ENCODE data around the gene THUMPD2. TPM values are rescaled to one million over a fixed set of nuclear protein-coding genes. Genes with fewer than 3 reads are reported as not detected.

The THUMPD2 gene
- total RNA-seq, 4 donors from 2014 or later: 9.3 to 26.7 (median 19.2) TPM

DNA sequence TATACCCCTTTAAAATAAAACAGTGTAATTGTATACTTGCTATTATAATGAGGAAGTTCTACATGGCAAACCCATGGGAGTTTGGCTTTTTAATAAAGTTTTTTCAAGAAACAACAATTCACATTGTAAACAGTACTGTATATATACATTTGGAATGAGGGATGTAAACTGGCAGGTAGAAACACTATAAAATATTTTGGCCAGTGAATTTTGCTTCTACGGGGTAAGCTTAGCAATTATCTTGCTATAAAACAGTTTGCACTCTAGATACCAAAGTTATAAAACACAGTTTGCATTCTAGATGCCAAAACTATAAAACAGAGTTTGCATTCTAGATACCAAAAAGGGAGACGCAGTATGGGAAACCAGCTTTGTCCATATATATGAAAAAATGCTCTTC is 16.6 kb downstream of the THUMPD2 start:
- whole genome bisulfite sequencing, 2 donors: 96 to 100% methylated on average over 2 of the region's 2 CpGs
- no peaks in the 10 kb centered on the region for H3K27me3 ChIP-seq
- intact Hi-C loops (cut with DNase I): no loop called here
- H3K27ac ChIP-seq: no peak overlapping the region
- TF ChIP-seq, protein P1, sequence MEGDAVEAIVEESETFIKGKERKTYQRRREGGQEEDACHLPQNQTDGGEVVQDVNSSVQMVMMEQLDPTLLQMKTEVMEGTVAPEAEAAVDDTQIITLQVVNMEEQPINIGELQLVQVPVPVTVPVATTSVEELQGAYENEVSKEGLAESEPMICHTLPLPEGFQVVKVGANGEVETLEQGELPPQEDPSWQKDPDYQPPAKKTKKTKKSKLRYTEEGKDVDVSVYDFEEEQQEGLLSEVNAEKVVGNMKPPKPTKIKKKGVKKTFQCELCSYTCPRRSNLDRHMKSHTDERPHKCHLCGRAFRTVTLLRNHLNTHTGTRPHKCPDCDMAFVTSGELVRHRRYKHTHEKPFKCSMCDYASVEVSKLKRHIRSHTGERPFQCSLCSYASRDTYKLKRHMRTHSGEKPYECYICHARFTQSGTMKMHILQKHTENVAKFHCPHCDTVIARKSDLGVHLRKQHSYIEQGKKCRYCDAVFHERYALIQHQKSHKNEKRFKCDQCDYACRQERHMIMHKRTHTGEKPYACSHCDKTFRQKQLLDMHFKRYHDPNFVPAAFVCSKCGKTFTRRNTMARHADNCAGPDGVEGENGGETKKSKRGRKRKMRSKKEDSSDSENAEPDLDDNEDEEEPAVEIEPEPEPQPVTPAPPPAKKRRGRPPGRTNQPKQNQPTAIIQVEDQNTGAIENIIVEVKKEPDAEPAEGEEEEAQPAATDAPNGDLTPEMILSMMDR (IDR thresholded peaks at IDR 0.05): no peak
- no peak for TF ChIP-seq POLR2A (IDR thresholded peaks at IDR 0.05)
- H3K4me3 ChIP-seq (replicated peaks in 1 of 3): no peak overlapping the region
- peaks cover 14 to 15% of the 10 kb centered on the region in 2 donors for H3K36me3 ChIP-seq
- H3K9me3 ChIP-seq: no peaks in the 10 kb centered on the region
- no peaks in the 10 kb centered on the region for H3K4me1 ChIP-seq
- no peak for DNase-seq

DNA sequence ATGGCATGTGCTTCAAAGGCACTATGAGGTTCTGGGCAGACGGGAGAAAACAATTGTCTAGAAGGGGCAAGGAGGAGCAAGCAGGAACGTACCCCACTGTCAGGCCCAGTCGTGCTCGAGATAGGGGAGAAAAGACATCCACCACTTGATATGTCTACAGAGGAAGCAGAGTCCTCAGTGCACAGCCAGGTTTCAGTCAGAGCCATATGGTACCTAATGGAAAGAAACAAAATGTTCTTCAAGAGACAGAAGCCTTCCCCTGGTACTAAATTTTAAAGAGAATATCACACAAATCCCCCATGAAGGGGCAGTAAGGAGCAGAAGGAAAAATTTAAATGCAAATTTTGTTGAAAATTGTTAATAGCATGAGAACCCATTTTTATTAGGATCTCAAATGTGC is 21.9 kb downstream of the THUMPD2 start:
- TF ChIP-seq POLR2A (IDR thresholded peaks at IDR 0.05): no peak
- TF ChIP-seq, protein P1 (IDR thresholded peaks at IDR 0.05): no peak
- DNase-seq: no peak
- Histone ChIP-seq H3K9me3 (no peaks in the 10 kb centered on the region), H3K4me1 (no peaks in the 10 kb centered on the region), H3K27ac (no peak overlapping the region), H3K4me3 (replicated peaks in 1 of 3) (no peak overlapping the region), H3K36me3 (peaks cover 29 to 37% of the 10 kb centered on the region in 2 donors), H3K27me3 (no peaks in the 10 kb centered on the region)
- intact Hi-C loops (cut with DNase I): no loop called here
- 93 to 96% methylated on average over 4 of the region's 4 CpGs for WGBS, 2 donors

DNA sequence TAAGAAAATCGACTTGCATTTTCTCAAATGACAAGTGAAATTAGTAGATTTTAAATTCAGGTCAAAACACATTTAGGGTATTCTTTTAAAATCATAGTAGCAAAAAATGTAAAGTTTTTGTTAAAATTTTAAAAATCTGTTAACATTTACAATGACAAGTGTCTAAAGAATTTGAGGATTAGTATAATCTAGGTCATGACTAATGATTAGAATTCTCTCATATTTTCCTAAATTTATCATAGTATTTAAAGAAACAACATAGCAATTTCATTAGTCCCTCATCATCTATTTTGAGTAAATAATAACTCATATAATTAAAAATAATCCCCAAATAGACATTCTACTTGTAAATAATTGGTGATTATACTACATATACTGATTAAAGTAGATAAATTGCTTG is 23.6 kb downstream of the THUMPD2 start:
- Histone ChIP-seq H3K27ac (no peak overlapping the region), H3K36me3 (peaks cover 29 to 37% of the 10 kb centered on the region in 2 donors), H3K27me3 (no peaks in the 10 kb centered on the region), H3K4me3 (replicated peaks in 1 of 3) (no peak overlapping the region), H3K4me1 (peaks cover 0 to 8% of the 10 kb centered on the region in 2 donors), H3K9me3 (no peaks in the 10 kb centered on the region)
- DNase-seq: no peak
- 100% methylated on average over 1 of the region's 1 CpG for WGBS, 2 donors
- intact Hi-C loops (cut with DNase I): no loop called here
- TF ChIP-seq, protein P1 (IDR thresholded peaks at IDR 0.05): no peak
- no peak for TF ChIP-seq POLR2A (IDR thresholded peaks at IDR 0.05)

DNA sequence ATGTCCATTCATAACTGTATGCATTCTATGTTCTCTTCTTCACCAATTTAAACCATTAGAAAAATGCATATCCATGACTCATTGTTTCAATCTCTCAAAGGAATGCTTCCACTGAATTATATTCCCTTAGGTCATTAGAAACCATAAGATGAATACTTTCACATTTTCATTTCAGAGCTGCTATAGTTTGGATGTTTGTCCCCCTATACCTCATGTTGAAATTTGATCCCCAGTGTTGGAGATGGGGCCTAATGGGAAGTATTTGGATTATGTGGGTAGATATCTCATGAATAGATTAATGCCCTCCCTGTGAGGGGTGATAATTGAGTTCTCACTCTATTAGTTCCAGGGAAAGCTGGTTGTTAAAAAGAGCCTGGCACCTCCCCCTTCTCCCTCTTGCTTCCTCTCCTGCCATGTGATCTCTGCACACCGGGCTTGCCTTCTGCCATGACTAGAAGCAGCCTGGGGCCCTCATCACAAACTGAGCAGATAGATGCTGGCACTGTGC is 35.7 kb downstream of the THUMPD2 start:
- no peak for TF ChIP-seq POLR2A (IDR thresholded peaks at IDR 0.05)
- TF ChIP-seq, protein P1 (IDR thresholded peaks at IDR 0.05): no peak
- Histone ChIP-seq H3K9me3 (no peaks in the 10 kb centered on the region), H3K36me3 (peaks cover 3 to 5% of the 10 kb centered on the region in 2 donors), H3K4me1 (no peaks in the 10 kb centered on the region), H3K27ac (no peak overlapping the region), H3K27me3 (no peaks in the 10 kb centered on the region), H3K4me3 (replicated peaks in 1 of 3) (no peak overlapping the region)
- intact Hi-C loops (cut with DNase I): no loop called here
- DNase-seq: no peak
- 43 to 44% methylated on average over 1 of the region's 1 CpG for WGBS, 2 donors

DNA sequence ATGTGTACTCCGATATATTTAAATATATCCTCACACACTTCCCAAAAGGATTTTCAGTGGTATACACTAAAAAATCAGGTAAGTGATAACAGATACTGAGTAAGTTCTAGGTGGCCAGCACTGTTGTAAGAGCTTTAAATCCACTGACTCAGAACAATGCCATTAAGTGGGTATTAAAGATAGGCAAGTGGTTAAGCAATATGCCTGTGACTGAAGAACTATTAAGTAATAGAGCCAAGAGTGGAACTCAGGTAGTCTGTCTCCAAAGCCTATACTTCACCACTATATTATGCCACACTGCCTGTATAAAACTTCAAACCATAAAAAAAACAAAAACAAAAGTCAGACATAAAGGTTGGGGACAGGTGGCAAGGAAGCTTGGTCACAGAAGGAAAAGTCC is 37.2 kb downstream of the THUMPD2 start:
- Histone ChIP-seq H3K9me3 (no peaks in the 10 kb centered on the region), H3K27me3 (no peaks in the 10 kb centered on the region), H3K36me3 (peaks cover 4 to 5% of the 10 kb centered on the region in 2 donors), H3K4me1 (no peaks in the 10 kb centered on the region), H3K27ac (no peak overlapping the region), H3K4me3 (replicated peaks in 1 of 3) (no peak overlapping the region)
- WGBS, 2 donors: 95 to 100% methylated on average over 1 of the region's 1 CpG
- TF ChIP-seq, protein P1 (IDR thresholded peaks at IDR 0.05): no peak
- no peak for TF ChIP-seq POLR2A (IDR thresholded peaks at IDR 0.05)
- no peak for DNase-seq
- intact Hi-C loops (cut with DNase I): no loop called here

Measured in thyroid gland (tissue), 4 donors.